ENCODE results near the gene EIF2AK2.

GRCh38 chr2:37143974-37144373, 12.8 kb downstream of the EIF2AK2 start:
- TF ChIP-seq EZH2 (IDR thresholded peaks at IDR 0.05) (no peak), POLR2AphosphoS5 (IDR thresholded peaks at IDR 0.05; ENCODE audit: borderline replicate concordance, low read depth, low read length) (no peak), FOXP2 (optimal IDR thresholded peaks at IDR 0.05; ENCODE audit: control extremely low read depth, extremely low read length, insufficient read depth) (no peak)
